OCI-LY1 (cell line): Measurements from ENCODE around the gene MTHFD1L.

ENCODE experiments used
- H2AFZ ChIP-seq: fragments of 200-600 bp; sonication (generic), shearing (Covaris generic); 2 replicates; pipeline ENCODE4 v1.6.0; 2014; ENCODE audit warnings: antibody characterized with exemption, mild to moderate bottlenecking, low read length
- H3F3A ChIP-seq: fragments of 200-600 bp; sonication (generic), shearing (Covaris generic); 2 replicates; pipeline ENCODE4 v1.6.0; 2014; ENCODE audit warnings: mild to moderate bottlenecking, antibody characterized with exemption, low read length, moderate library complexity; ENCODE audit not compliant: insufficient read depth
- H3K27ac ChIP-seq: fragments of 200-600 bp; sonication (generic); 2 replicates; pipeline ENCODE4 v1.5.1; 2014; ENCODE audit warnings: low read length, mixed run types, mild to moderate bottlenecking, low read depth; ENCODE audit not compliant: poor library complexity, severe bottlenecking
- H3K27me3 ChIP-seq: fragments of 200-600 bp; sonication (generic); 2 replicates; pipeline ENCODE4 v1.6.0; 2014; ENCODE audit warnings: antibody characterized with exemption, mild to moderate bottlenecking, low read length, moderate library complexity; ENCODE audit not compliant: insufficient read depth
- H3K36me3 ChIP-seq: fragments of 200-600 bp; sonication (generic); 2 replicates; pipeline ENCODE4 v1.6.1; 2014; ENCODE audit warnings: mild to moderate bottlenecking, antibody characterized with exemption, low read length, moderate library complexity, mixed read lengths; ENCODE audit not compliant: insufficient read depth
- H3K4me1 ChIP-seq: fragments of 200-600 bp; sonication (generic); 2 replicates; pipeline ENCODE4 v1.5.1; 2014; ENCODE audit warnings: mild to moderate bottlenecking, low read length, moderate library complexity; ENCODE audit not compliant: insufficient read depth, severe bottlenecking
- H3K4me2 ChIP-seq: fragments of 200-600 bp; sonication (generic), shearing (Covaris generic); 2 replicates; pipeline ENCODE4 v1.6.1; 2014; ENCODE audit warnings: low read length
- H3K4me3 ChIP-seq: fragments of 200-600 bp; sonication (generic); 2 replicates; pipeline ENCODE4 v1.5.1; 2014; ENCODE audit warnings: low read length, low read depth, mild to moderate bottlenecking, mixed read lengths; ENCODE audit not compliant: poor library complexity, severe bottlenecking
- H3K79me2 ChIP-seq: fragments of 200-600 bp; shearing (Covaris generic); 2 replicates; pipeline ENCODE4 v1.6.1; 2016; ENCODE audit warnings: mixed run types, low read length, mixed read lengths; ENCODE audit not compliant: insufficient read depth
- H3K9ac ChIP-seq: fragments of 200-600 bp; sonication (generic), shearing (Covaris generic); 2 replicates; pipeline ENCODE4 v1.6.1; 2014; ENCODE audit warnings: mild to moderate bottlenecking, low read length, mixed read lengths
- H3K9me2 ChIP-seq: fragments of 200-600 bp; sonication (generic), shearing (Covaris generic); 2 replicates; pipeline ENCODE4 v1.6.1; 2014; ENCODE audit warnings: low read depth, mild to moderate bottlenecking, low read length, mixed read lengths
- H3K9me3 ChIP-seq: fragments of 200-600 bp; shearing (Covaris generic); 2 replicates; pipeline ENCODE4 v1.6.1; 2014; ENCODE audit warnings: low read length, mixed read lengths
- H4K20me1 ChIP-seq: fragments of 200-600 bp; sonication (generic), shearing (Covaris generic); 2 replicates; pipeline ENCODE4 v1.6.0; 2016; ENCODE audit warnings: mild to moderate bottlenecking, low read length; ENCODE audit not compliant: insufficient read depth
- EZH2 ChIP-seq: fragments of 200-600 bp; sonication (generic), shearing (Covaris generic); IDR thresholded peaks from 2 replicates; pipeline ENCODE4 v1.8.0; 2017; ENCODE audit warnings: borderline replicate concordance, mixed run types, mild to moderate bottlenecking, antibody characterized with exemption, low read length, moderate library complexity, mixed read lengths
- TF ChIP-seq, protein P1 (sequence below): fragments of 200-600 bp; sonication (generic), shearing (Covaris generic); IDR thresholded peaks from 2 replicates; pipeline ENCODE4 v1.5.1; 2017; ENCODE audit warnings: mild to moderate bottlenecking, antibody characterized with exemption, low read length, moderate library complexity, mixed read lengths

The MTHFD1L gene

DNA sequence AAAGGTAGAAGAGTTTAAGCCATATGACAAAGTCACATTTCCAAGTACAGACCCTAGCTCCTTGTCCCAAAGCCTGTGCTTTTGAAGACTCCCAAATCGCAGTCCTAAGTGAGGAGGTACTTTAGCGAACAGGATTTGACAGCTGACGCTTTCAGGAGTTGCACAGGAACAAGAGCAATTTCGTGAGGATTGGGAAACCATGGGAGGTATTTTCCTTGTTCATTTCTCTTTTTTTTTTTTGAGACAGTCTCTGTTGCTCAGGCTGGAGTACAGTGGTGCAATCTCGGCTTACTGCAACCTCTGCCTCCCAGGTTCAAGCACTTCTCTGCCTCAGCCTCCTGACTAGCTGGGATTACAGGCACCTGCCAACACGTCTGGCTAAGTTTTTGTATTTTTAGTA, 150.6 kb downstream of the MTHFD1L start:
- Histone ChIP-seq H3K4me1 (no peaks in the 10 kb centered on the region), H3K36me3 (peaks cover 56% of the 10 kb centered on the region), H3K27ac (no peak overlapping the region), H3K79me2 (no peaks in the 10 kb centered on the region), H3F3A (no peaks in the 10 kb centered on the region), H3K27me3 (no peaks in the 10 kb centered on the region), H3K9me3 (no peaks in the 10 kb centered on the region), H3K9me2 (no peaks in the 10 kb centered on the region), H3K4me3 (no peak overlapping the region), H4K20me1 (no peaks in the 10 kb centered on the region), H2AFZ (no peak overlapping the region), H3K4me2 (no peak overlapping the region), H3K9ac (no peak overlapping the region)
- TF ChIP-seq, protein P1, sequence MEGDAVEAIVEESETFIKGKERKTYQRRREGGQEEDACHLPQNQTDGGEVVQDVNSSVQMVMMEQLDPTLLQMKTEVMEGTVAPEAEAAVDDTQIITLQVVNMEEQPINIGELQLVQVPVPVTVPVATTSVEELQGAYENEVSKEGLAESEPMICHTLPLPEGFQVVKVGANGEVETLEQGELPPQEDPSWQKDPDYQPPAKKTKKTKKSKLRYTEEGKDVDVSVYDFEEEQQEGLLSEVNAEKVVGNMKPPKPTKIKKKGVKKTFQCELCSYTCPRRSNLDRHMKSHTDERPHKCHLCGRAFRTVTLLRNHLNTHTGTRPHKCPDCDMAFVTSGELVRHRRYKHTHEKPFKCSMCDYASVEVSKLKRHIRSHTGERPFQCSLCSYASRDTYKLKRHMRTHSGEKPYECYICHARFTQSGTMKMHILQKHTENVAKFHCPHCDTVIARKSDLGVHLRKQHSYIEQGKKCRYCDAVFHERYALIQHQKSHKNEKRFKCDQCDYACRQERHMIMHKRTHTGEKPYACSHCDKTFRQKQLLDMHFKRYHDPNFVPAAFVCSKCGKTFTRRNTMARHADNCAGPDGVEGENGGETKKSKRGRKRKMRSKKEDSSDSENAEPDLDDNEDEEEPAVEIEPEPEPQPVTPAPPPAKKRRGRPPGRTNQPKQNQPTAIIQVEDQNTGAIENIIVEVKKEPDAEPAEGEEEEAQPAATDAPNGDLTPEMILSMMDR, result no peak
- TF ChIP-seq EZH2, result no peak

DNA sequence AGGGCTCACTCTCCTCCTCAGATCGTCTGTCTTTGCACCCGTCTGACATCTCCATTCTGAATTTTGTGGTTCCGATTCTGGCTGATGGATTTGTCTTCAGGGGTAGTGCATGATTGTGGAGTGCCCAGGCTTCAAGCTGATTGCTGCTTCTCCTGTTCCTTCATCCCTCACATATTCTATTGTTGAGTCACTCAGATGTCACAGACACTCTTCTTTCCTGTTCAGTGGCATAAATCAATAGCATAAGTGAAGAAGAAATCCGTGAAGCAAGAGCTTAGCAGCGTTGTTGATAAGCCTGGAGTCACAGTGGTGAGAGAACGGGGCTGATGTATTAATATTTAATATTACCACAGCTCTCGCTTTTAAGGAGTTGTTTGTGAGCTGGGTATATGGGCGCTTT, 152.5 kb downstream of the MTHFD1L start:
- Histone ChIP-seq H3K4me2 (no peak overlapping the region), H4K20me1 (no peaks in the 10 kb centered on the region), H3K27ac (no peak overlapping the region), H3K36me3 (peaks cover 63% of the 10 kb centered on the region), H3K9me3 (no peaks in the 10 kb centered on the region), H3K4me3 (no peak overlapping the region), H2AFZ (no peak overlapping the region), H3K79me2 (no peaks in the 10 kb centered on the region), H3K9me2 (no peaks in the 10 kb centered on the region), H3K9ac (no peak overlapping the region), H3K27me3 (no peaks in the 10 kb centered on the region), H3F3A (no peaks in the 10 kb centered on the region), H3K4me1 (no peaks in the 10 kb centered on the region)
- no peak for TF ChIP-seq EZH2
- TF ChIP-seq, protein P1, result no peak

DNA sequence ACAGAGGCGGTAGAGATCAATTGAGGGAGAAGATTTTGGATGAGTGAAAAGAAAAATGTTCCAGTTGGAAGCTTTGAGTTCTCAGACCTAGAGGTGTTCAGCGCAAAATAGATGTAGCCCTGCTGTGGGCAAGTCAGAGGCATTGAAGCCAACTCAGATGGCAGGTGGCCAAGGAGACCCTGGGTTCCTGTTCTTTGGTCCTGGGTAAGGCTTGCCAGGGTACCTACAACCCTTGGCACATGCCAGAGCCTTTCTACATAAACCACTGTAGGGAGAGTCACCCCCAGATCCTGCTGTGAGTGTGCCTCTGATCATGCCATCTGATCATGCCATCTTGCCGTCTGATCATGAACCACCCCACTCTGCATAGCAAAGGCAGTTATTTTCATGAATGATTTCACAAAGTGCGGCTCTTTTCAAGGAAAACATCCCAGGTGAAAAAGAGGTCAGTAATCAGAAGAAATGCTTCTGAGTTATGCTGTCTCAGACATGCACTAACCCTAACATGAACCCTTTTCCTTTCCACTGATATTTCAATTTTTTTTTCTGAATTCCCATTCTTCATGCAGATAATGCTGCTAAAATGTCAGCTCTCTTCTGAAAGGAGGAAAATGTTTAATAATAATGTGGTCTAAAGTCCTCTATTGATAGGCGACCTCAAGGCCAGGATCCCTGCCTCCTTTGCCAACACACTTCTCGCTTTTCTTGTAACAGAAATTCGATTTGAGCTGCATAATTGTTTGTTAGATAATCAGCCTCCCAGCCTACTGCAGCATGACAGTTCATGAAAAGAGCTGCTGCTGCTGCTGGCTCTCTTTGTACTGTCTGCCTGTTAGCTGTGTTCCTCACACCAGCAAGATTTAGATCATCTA, 153.6 kb downstream of the MTHFD1L start:
- Histone ChIP-seq H3K9ac (no peak overlapping the region), H3K9me3 (no peaks in the 10 kb centered on the region), H3K9me2 (no peaks in the 10 kb centered on the region), H2AFZ (no peak overlapping the region), H3F3A (no peaks in the 10 kb centered on the region), H3K79me2 (no peaks in the 10 kb centered on the region), H3K4me2 (no peak overlapping the region), H3K36me3 (peaks cover 72% of the 10 kb centered on the region), H3K27ac (no peak overlapping the region), H3K27me3 (no peaks in the 10 kb centered on the region), H3K4me3 (no peak overlapping the region), H4K20me1 (no peaks in the 10 kb centered on the region), H3K4me1 (no peaks in the 10 kb centered on the region)
- TF ChIP-seq, protein P1, result no peak
- TF ChIP-seq EZH2, result no peak
